NOMO-1 (cell line): ENCODE data around the gene SUCLG1.
A peak's percentile ranks its signal among the peaks of the same experiment; 100 is the strongest.
"Not testable (repeated sequence)": the region's sequence is repeated elsewhere in the genome, so short reads cannot be mapped to it uniquely, and the experiment has no call there.

Source experiments
- DNase-seq, 2 experiments: peaks; one replicate each; lab custom pipeline; 2025; ENCODE audit not compliant: unreplicated experiment in 2 of 2; lab: John Stamatoyannopoulos, UW

The SUCLG1 gene

GRCh38 chr2:84424152-84424551 lies 34.9 kb downstream of the SUCLG1 start:
- DNase-seq, result peak in 1 of 2 experiments; percentile 1

GRCh38 chr2:84421791-84422190 lies 37.3 kb downstream of the SUCLG1 start:
- DNase-seq, result no peak

- DNase-seq, result no peak
Measured at GRCh38 chr2:84421197-84421596, 37.9 kb downstream of the SUCLG1 start.

GRCh38 chr2:84417453-84418145 lies 41.5 kb downstream of the SUCLG1 start:
- no peak for DNase-seq

GRCh38 chr2:84409531-84409930 lies 49.5 kb downstream of the SUCLG1 start:
- no peak for DNase-seq

GRCh38 chr2:84402111-84402510 lies 57.0 kb downstream of the SUCLG1 start:
- DNase-seq, result not testable (repeated sequence)

- DNase-seq, result not testable (repeated sequence)
Measured at GRCh38 chr2:84399839-84400238, 59.2 kb downstream of the SUCLG1 start.

- no peak for DNase-seq
Measured at GRCh38 chr2:84395820-84396219, 63.3 kb downstream of the SUCLG1 start.

- no peak for DNase-seq
Measured at GRCh38 chr2:84394628-84395027, 64.5 kb downstream of the SUCLG1 start.

- DNase-seq, result no peak
Measured at GRCh38 chr2:84393829-84394228, 65.3 kb downstream of the SUCLG1 start.

- no peak for DNase-seq
Measured at GRCh38 chr2:84389794-84390193, 69.3 kb downstream of the SUCLG1 start.

GRCh38 chr2:84388921-84389490 lies 70.1 kb downstream of the SUCLG1 start:
- no peak for DNase-seq

GRCh38 chr2:84388133-84388532 lies 70.9 kb downstream of the SUCLG1 start:
- no peak for DNase-seq

GRCh38 chr2:84386336-84387040 lies 72.6 kb downstream of the SUCLG1 start:
- no peak for DNase-seq

- no peak for DNase-seq
Measured at GRCh38 chr2:84383271-84383670, 75.8 kb downstream of the SUCLG1 start.

GRCh38 chr2:84380875-84381274 lies 78.2 kb downstream of the SUCLG1 start:
- no peak for DNase-seq

GRCh38 chr2:84378960-84379359 lies 80.1 kb downstream of the SUCLG1 start:
- DNase-seq, result no peak

GRCh38 chr2:84375020-84375419 lies 84.1 kb downstream of the SUCLG1 start:
- no peak for DNase-seq

- no peak for DNase-seq
Measured at GRCh38 chr2:84373866-84374265, 85.2 kb downstream of the SUCLG1 start.
